NOMO-1 (cell line): Measurements from ENCODE around the gene BNC2.
"Not testable (repeated sequence)": the region's sequence is repeated elsewhere in the genome, so short reads cannot be mapped to it uniquely, and the experiment has no call there.

ENCODE experiments used
- DNase-seq, 2 experiments: peaks; one replicate each; lab custom pipeline; 2025; ENCODE audit not compliant: unreplicated experiment in 2 of 2; lab: John Stamatoyannopoulos, UW

BNC2 gene, protein sequence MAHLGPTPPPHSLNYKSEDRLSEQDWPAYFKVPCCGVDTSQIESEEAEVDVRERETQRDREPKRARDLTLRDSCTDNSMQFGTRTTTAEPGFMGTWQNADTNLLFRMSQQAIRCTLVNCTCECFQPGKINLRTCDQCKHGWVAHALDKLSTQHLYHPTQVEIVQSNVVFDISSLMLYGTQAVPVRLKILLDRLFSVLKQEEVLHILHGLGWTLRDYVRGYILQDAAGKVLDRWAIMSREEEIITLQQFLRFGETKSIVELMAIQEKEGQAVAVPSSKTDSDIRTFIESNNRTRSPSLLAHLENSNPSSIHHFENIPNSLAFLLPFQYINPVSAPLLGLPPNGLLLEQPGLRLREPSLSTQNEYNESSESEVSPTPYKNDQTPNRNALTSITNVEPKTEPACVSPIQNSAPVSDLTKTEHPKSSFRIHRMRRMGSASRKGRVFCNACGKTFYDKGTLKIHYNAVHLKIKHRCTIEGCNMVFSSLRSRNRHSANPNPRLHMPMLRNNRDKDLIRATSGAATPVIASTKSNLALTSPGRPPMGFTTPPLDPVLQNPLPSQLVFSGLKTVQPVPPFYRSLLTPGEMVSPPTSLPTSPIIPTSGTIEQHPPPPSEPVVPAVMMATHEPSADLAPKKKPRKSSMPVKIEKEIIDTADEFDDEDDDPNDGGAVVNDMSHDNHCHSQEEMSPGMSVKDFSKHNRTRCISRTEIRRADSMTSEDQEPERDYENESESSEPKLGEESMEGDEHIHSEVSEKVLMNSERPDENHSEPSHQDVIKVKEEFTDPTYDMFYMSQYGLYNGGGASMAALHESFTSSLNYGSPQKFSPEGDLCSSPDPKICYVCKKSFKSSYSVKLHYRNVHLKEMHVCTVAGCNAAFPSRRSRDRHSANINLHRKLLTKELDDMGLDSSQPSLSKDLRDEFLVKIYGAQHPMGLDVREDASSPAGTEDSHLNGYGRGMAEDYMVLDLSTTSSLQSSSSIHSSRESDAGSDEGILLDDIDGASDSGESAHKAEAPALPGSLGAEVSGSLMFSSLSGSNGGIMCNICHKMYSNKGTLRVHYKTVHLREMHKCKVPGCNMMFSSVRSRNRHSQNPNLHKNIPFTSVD

DNA sequence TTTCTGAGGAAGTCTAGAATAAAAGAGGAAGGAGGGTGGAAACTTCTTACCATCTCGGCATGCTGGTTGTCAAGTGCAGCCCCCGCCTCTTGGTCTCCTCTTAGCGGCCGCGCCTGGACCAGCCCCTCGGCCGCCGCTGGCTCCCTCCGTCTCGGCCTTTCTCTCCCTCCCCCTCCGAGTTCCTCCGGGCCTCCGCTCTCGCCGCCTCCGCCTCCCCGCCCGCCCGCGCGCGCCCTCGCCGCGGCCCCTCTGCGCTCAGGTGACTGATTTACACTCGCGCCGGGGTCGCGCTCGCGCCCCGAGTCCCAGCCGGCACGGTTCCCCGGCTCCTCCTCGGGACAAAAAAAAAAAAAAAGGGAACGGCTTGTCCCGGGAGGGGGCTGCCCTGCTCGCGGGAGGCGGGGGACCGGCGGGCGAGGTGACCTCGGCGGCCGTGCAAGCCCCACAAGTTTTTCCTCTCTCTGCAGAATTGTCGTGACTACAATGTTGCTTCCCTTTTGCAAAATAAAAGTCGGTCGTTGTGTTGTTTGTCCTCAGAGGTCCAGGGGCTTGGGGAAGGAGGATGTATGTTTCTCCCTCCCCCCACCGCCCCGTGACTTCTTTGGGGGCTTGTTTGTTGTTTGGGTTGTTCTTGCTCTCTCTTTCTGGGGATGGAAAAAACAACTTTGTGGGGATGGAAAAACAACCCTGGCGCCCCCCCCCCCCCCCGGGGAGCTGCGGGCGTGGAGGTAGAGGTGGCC lies at the start of gene BNC2:
TSS of gene BNC2 (minus strand) at position 75 of the 740 bp plus-strand sequence. CDS start at position 53, 22 bp downstream.
- no peak for DNase-seq

DNA sequence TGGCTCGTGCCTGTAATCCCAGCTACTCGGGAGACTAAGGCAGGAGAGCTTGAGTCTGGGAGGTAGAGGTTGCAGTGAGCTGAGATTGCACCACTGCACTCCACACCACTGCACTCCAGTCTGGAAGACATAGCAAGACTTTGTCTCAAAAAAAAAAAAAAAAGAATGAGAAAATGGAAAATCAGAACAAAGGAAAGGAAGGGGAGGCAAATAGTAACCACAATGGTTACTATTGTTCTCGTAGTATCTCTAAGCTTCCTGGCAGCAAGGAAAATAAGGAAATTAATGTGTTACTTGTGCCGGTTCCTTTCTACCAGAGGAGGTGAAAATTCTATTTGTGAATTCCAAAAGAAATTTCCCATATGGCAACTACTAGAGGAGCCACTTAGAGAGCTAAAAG lies 48.5 kb upstream of the BNC2 start:
- no peak for DNase-seq

DNA sequence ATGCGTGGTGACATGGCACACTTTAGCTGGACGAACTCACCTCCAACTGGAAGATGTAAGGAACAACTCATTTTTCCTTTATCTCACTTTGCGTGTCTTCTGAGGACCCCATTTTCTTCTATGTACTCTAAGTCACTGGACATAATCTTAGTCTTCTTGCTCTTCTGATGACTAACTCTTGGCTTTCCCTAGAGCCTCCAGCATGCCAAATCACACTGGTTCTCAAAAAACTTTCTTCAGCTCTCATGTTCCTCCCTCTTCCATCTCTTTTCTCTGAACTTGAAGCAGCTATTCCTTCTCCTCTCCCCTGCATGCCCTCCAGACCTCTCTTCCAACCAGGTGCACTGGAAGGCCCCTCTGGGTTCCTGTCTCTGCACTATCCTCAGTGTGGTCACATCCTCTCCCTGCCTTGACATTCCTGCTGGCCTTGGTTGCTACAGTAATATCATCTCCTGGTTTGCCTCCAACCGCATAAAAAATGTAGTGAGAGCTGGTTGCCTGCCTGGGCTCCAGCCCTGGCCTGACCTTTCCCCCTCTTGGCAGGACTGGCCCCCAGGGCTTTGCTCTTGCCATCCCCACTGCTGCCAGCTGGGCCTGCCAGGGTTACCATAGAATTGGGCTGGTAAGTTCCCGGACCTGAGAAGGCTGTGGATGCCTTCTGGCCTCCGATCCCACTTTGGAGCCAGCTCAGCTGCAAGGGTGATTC lies 44.8 kb upstream of the BNC2 start:
- no peak for DNase-seq

DNA sequence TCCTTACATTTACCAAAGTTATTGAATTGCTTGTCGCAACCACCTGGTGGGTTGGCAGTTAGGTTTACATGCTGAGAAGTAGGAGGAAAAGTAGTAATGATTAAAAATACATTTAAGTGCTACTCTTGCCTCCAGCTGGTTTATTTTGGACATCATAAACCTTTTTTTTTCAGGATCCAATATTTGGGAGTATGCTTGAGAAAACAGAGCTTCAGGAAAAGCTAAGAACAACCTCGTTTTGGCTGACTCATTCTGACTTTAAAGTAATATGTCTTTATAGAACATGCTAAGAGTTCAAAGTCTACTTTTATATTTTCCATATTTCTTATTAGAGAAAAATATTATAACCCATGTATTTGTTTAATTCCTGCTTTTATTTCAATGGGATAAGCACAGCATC lies 41.7 kb upstream of the BNC2 start:
- no peak for DNase-seq

DNA sequence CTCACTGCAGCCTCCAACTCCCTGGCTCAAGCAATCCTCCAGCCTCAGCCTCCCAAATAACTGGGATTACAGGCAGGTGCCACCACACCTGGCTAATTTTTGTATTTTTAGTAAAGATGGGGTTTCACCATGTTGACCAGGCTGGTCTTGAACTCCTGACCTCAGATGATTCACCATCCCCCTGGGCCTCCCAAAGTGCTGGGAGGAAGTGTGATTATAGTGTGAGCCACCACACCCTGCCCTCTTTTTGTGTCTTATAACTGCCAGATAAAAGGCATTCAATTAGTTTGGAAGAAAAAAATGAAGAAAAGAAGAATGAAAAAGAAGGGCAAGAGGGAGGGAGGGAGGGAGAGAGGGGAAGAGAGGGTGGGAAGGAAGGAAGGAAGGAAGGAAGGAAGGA lies 37.7 kb upstream of the BNC2 start:
- DNase-seq: not testable (repeated sequence)

DNA sequence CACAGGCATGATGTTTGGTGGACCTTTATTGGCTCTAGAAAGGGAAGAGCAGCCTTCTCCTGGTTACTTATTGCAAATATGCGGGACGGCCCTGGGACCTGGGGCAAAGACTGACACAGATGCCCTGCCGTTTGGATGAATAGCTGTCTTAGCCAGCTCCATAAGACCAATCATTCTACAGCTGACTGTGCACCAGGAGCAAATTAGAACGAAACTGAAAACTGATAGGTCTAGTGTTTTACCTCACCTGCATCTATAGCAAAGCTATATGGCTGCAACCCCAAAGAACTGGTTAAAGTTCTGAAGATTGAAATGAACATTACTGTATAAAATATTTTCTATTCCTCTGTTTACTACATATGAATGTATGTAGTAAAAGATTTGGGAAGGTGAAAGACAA lies 34.2 kb upstream of the BNC2 start:
- no peak for DNase-seq

DNA sequence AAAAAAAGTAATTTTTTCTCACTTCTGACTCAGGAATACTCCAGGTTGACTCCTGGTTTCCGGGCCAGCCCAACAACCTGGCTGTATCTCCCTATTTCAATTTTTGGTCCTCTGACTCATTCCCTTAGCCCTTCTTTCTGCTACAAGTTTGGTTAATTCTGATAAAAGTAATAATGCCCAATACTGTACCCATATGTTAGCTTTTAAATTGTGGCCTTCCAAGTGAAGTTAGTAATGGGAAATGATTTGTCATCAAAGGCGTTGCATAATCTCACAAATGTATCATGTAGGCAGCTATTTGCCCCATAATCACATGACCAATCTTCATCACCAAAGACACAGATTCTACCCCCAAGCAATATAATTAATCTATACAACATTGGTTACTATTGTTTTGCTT lies 31.1 kb upstream of the BNC2 start:
- DNase-seq: no peak

DNA sequence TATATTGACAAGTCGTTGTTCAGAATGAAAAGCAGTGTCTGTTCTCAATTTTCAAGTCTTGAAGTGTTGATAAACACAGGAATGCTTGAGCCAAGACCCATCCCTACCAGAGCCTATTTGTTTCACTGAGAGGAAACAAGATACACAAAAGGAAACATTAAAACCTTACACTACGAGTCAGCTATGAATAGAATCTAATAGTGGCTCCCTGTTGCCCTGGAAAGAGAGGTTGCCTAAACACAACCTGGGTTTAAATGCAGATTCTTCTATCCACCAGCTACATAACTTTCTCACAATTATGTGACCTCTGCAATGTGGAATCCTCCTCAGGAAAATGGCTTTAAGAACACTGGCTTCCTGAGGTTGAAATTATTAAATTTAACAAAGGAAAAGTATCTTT lies 29.1 kb upstream of the BNC2 start:
- DNase-seq: no peak

DNA sequence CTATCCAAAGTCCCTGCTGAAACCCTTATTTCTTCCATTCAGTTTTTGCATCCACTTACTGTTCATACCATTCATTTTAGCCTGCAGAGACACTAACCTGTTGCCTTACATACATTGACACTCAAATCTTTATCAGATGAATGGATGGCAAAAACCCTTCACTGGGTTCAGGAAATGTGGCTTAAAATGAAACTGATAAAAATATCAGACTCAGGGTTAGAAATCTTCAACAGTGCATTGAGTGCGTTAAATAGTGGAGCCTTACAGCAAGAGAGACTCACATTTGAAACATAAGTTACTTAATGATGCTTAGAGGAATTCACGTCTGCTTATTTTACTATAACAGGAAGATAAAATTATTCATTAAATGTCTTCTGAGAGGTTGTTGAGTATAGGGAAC lies 28.0 kb upstream of the BNC2 start:
- no peak for DNase-seq

DNA sequence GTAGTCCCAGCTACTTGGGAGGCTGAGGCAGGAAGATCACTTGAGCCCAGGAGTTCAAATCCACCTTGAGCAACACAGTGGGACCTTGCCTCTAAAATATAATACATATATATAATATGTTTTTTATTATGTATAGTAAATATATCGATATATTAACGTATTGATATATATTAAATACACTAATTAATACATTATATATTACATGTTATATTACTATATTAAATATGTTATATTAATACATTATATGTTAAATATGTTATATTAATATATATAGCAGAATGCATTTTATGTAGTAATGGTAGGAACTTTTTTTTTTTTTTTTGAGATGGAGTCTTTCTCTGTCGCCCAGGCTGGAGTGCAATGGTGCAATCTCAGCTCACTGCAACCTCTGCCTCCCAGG lies 18.1 kb upstream of the BNC2 start:
- no peak for DNase-seq

DNA sequence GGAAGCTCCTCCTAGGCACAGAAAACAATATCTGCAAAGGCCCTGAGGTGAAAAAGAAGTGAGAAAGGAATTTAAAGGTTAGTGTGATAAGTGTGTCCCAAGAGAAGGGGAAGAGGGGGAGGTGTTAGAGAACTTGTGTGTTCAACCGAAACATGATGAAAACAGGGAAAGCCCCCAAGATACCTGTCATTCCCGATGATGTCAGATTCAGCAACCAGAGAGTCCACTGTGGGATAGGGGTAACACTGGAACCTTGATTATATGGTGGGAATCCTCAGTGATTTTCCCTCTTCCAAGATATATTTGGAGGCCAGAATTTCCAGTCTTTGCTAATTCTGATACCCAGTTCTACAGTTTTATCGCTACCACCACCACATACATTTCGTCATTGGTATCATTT lies 15.5 kb upstream of the BNC2 start:
- DNase-seq: no peak

DNA sequence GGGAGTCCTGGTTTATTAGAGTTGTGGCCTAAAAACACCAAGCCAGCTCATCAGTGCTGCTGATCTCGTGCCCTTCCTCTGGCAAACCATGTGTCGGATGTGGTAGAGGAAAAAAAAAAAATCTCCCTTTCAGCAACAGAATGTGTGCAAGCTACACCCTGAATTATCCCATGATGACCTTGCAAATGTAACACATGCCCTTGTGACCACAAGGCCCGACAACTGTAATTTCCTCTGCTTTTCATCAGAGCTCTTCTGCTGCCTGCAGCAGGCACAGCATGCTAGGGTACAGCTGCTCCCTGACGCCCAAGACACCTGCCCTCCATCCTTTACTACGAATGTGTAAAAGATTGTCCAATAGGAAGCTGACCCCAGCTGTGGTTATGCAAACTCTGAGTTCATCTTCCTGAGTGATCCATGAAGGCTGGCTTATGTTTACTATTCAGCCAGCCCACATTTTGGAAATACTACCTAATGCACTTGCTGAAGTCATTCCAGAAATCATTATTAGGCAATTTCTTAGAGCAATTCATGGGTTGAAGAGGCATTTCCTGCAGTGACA lies 14.6 kb upstream of the BNC2 start:
- DNase-seq: no peak

DNA sequence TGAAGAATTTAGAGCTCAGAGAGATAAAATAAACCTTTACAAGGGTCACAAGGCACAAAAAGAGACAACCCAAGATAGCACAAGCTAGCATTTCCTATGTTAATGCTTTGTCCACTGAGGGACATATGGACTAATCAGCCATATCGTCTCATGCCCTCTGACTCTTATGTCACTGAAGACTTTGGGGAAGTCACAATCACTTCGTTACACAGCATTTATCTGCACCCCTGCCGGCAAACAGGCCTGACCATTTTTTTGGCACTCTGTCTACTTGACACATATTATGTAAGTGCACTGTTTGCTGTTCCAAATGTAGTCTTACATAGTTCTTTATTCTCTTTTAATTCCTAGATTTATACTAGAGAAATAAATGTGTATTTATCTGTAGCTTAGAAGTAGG lies 13.9 kb upstream of the BNC2 start:
- no peak for DNase-seq

DNA sequence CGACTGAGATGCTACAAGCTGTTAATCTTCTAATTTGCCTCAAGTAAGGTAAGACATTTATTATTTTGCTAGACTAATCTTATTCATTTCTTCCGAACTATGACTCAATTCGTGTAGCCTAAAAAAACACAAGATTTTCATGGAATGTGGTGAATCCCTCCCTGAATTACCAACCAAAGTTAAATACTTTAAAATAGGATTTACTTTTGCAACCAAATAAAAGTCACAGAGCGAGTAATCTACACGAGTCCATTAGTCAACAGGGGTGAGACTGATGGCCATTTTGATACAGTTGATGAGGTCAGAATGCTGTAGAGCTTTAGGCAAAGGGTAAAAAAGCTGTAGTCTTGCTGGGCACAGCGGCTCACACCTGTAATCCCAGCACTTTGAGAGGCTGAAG lies 13.1 kb upstream of the BNC2 start:
- no peak for DNase-seq

DNA sequence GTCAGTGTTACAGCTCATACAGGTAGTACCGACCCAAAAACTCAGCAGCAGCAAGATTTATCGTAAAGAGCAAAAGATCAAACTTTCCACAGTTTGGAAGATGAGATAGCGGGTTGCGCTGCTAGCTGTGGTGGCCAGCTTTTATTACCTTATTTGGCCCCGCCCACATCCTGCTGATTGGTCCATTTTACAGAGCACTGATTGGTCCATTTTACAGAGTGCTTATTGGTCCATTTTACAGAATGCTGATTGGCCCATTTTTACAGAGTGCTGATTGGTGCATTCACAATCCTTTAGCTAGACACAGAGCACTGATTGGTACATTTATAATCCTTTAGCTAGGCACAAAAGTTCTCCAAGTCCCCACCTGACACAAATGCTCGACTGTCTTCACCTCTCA lies 12.0 kb upstream of the BNC2 start:
- DNase-seq: not testable (repeated sequence)

DNA sequence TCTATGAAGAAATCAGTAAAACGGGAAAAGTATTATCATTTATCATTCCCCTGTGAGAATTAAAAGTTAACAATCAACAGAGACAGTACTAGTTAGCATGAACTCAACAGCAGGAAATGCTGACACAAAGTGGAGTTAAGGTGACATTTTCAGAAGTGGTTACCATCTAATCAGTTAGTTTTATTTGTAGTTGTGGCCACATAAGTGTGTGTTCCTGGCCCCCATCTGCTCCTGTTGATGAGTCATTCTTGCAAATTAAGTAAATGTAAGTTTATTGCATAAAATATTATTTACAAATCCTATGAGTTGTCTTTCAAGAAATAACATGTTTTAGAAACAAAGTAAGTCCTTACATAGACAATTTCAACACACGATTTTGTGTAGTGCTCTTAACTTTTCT lies 8.9 kb upstream of the BNC2 start:
- DNase-seq: no peak

DNA sequence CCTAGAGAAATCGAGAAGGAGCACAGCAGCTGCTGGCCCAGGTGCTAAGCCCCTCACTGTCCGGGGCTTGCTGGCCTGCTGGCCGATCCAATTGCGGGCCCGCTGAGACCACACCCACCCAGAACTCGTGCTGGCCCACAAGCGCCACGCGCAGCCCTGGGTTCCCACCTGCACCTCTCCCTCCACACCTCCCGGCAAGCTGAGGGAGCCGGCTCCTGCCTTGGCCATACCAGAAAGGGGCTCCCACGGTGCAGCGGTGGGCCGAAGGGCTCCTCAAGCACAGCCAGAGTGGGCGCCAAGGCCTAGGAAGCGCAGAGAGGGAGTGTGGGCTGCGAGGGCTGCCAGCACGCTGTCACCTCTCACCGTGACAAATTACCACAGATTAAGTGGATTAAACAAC lies 6.8 kb upstream of the BNC2 start:
- no peak for DNase-seq

DNA sequence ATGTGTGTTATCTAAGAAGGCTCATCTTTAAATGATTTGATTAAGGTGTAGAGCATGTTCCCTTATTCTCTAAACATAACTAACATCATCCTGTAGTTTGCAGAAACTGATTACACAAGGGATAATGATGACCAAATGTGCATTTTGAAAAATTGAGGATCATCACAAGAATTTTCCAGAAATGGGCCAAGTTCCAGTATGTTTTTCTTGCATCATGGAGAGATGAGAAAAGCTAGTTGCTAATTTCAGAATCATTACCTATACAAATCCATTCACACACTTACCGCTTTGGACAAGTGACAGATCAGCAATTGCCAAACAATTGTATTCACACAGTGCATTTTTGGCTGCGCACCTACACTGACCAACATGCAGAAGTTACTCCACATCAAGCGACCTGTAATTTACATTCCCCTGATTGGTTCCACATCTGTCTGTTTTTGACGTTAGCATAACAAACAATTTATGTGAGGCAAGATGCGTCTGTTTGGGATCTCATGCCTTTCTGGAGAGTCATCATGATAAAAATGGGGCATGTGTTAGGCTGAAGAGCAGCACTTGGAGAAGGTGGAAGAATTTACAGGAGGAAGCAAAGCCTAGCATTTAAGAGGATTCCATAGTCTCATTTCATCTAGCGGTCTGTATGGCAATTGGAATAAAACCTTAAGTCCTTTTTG lies 2.8 kb upstream of the BNC2 start:
- no peak for DNase-seq

DNA sequence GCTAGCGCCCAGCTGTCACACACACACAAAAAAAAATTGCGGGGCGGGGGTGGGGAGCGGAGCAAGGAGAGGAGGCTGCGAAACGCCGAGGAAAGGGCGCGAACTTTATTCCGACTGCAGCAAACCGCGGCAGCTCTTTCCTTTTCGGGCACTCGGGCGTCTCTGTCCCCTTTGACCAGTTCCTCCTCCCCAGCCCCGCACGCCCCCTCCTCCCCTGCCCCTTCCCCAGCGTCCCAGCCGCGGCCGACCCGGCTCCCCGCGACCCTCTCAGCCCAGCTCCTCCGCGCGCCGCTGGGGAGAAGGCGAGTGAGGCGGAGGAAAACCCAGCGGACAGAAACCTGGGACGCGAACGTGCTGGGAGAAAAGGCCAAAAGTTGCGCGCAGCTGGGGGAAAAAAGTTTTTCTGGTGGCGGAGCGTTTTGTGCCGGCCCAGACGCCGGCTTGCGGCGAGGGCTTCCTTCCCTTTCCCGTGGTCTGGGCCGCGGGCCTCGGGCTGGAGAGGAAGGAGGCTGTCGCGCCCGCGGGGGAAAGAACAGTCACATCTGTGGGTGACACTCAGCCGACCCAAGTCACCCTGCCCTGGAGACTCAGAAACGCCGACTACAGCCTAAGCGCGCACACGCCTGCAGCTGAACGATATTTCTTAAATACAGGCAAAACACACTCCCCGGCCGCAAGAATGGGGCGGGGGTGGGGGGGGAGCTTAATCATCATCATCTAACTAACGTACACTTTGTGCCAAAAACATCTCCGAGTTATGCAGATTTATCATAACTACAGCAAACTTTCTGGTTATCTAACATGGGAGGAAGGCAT lies 1.1 kb upstream of the BNC2 start:
- no peak for DNase-seq
